AG04450 (cell line): ENCODE data around the gene CTAGE1. TPM values are rescaled to one million over a fixed set of nuclear protein-coding genes. Genes with fewer than 3 reads are reported as not detected.
"Not testable (repeated sequence)": the region's sequence is repeated elsewhere in the genome, so short reads cannot be mapped to it uniquely, and the experiment has no call there.

Experiments
- CTCF ChIA-PET: fragments of 300-600, 350-600 bp; formaldehyde crosslinking; extraction: SDS; loops from one replicate; lab custom pipeline; 2022; ENCODE audit warnings: antibody characterized with exemption, inconsistent platforms; lab: Charles Lee
- POLR2A ChIA-PET: fragments of 350-600 bp; formaldehyde crosslinking; extraction: SDS; loops from one replicate; lab custom pipeline; 2021; ENCODE audit warnings: antibody characterized with exemption, inconsistent platforms; lab: Yijun Ruan, JAX
- DNase-seq: peaks from one replicate; pipeline ENCODE4 v3.0.0-alpha.2; 2011; ENCODE audit warnings: low read depth, low spot score
- H3K27ac ChIP-seq: one replicate; pipeline ENCODE4 v1.5.1; 2012; ENCODE audit warnings: low read depth, low read length, control low read depth
- H3K27me3 ChIP-seq: one replicate; pipeline ENCODE4 v1.6.0; 2012; ENCODE audit warnings: low read length; ENCODE audit not compliant: control insufficient read depth, insufficient read depth
- H3K4me3 ChIP-seq: 2 replicates; pipeline ENCODE4 v1.5.1; 2011; ENCODE audit warnings: mild to moderate bottlenecking, low read depth, low read length, control low read depth
- H3K9me3 ChIP-seq: 2 replicates; pipeline ENCODE4 v1.5.1; 2012; ENCODE audit warnings: low read length; ENCODE audit not compliant: control insufficient read depth, insufficient read depth
- polyA plus RNA-seq: library from polyadenylated mRNA; depleted of rRNA; stranded (reverse); fragments of >200 nt; gene quantifications from 2 replicates; pipeline ENCODE4 v1.2.3, GENCODE V29; 2011
- TF ChIP-seq, protein P1 (sequence below): IDR thresholded peaks from 2 replicates; pipeline ENCODE4 v1.5.1; 2011; ENCODE audit warnings: low read depth, low read length, control low read depth, inconsistent platforms

Gene CTAGE1
- polyA plus RNA-seq, 1 experiment: not detected

DNA sequence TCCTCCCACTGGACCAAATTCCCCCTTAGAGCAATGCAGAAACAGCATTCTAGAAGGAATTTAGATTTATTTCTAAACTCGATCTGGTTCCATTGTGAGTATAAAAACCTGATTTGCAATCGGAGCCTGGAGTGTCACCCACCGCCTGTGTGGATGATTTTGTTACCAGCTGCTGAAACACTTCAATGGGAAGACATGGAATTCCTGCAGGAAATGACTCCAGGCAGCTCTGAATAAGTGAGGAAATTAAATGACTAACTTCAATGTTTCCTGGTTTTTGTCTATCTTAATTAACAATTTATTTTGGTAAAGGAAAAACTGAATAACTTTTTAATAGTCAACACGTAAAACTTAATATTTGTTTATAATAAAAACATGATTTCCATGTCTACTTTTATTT, 19.3 kb downstream of the CTAGE1 start:
- CTCF ChIA-PET: no interaction called here
- DNase-seq: no peak
- POLR2A ChIA-PET: no interaction called here
- TF ChIP-seq, protein P1, sequence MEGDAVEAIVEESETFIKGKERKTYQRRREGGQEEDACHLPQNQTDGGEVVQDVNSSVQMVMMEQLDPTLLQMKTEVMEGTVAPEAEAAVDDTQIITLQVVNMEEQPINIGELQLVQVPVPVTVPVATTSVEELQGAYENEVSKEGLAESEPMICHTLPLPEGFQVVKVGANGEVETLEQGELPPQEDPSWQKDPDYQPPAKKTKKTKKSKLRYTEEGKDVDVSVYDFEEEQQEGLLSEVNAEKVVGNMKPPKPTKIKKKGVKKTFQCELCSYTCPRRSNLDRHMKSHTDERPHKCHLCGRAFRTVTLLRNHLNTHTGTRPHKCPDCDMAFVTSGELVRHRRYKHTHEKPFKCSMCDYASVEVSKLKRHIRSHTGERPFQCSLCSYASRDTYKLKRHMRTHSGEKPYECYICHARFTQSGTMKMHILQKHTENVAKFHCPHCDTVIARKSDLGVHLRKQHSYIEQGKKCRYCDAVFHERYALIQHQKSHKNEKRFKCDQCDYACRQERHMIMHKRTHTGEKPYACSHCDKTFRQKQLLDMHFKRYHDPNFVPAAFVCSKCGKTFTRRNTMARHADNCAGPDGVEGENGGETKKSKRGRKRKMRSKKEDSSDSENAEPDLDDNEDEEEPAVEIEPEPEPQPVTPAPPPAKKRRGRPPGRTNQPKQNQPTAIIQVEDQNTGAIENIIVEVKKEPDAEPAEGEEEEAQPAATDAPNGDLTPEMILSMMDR: no peak
- Histone ChIP-seq H3K27ac (no peak overlapping the region), H3K9me3 (no peaks in the 10 kb centered on the region), H3K4me3 (no peak overlapping the region), H3K27me3 (no peaks in the 10 kb centered on the region)

DNA sequence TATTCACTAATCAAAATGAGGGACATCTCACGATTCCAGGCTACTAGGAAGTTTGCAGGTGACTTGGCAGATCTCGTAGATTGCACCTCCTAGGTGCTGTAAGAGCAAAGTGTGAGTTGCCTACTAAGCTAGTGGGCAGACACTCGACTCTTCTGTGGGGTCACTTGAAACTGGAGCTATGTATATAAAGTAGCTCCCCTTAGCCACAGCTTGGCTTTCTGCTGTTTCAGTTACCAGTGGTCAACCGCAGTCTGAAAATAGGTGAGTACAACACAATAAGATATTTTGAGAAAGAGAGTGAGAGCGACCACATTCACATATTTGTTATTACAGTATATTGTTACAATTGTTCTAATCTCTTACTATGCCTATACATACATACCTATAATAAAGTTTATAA, 23.3 kb downstream of the CTAGE1 start:
- TF ChIP-seq, protein P1: no peak
- no peaks in the 10 kb centered on the region for H3K27me3 ChIP-seq
- ChIA-PET POLR2A (no interaction called here), CTCF (interaction anchor here (1.1 kb wide), 1 partner anchor 168 kb away, joined by 3 read pairs; no protein-coding TSS in a partner anchor)
- no peaks in the 10 kb centered on the region for H3K9me3 ChIP-seq
- H3K4me3 ChIP-seq: no peak overlapping the region
- no peak for DNase-seq
- H3K27ac ChIP-seq: no peak overlapping the region

DNA sequence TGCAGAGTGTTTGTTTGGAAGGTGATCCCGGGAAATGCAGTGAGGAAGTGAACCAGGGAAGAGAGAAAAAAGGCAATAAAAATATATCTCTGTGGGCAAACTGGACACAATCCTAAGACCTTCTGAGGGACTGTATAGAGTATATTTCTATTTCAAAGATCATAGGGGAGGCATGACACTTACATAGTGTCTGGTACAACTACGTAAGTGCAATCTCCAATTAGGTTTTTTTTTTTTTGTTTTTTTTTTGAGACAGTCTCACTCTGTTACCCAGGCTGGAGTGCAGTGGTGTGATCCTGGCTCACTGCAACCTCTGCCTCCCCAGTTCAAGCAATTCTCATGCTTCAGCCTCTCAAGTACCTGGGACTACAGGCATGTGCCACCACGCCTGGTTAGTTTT, 24.6 kb downstream of the CTAGE1 start:
- H3K27me3 ChIP-seq, H3K4me3 ChIP-seq, H3K27ac ChIP-seq, H3K9me3 ChIP-seq, POLR2A ChIA-PET, DNase-seq: not testable (repeated sequence)
- CTCF ChIA-PET: interaction anchor here (1.1 kb wide), 1 partner anchor 170 kb away, joined by 3 read pairs; no protein-coding TSS in a partner anchor

DNA sequence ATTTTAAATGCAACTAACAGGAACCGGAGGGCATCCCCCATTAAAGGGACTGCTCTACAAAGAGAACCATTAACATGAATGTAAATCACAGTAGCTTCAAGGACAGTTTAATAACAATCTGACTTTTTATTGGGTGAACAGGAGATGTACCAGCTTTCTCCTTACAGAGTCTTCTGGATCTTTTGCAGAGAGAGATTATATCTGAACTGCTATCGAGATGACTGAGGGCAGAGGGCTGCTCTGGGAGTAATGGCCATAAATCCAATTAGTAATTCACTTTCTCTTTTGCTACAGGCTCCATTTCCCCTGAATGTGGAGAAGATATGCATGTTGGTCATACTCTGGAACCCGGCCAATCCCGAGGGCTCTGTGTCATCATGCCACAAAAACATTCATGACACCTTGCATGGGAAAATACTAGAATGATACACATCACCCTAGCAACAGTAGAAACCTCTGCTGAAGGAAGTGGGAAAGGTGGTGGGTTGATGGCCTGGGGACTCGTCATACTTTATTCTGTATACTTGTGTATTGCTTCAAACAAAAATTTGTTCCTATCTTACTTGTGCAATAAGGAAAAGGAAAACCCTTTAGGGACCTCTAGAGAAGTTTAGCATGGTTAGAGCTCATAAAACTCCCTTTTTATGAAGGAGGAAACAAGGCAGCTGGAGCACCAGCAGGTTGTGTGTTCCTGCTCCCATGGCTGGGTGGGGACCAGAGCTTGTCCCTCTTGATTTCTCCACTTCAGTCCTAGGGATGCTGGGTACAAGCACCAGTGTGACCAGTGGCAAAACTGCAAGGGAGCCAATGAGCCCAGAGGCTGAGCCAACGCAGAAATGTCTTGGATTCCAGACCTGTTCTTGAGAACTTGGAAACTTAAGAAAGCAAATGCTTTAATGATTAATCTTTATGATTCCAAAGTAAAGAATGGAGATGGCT, 26.0 kb downstream of the CTAGE1 start:
- no peak overlapping the region for H3K4me3 ChIP-seq
- no peaks in the 10 kb centered on the region for H3K27me3 ChIP-seq
- ChIA-PET CTCF (no interaction called here), POLR2A (no interaction called here)
- no peak overlapping the region for H3K27ac ChIP-seq
- peak; percentile 65 for DNase-seq
- H3K9me3 ChIP-seq: no peaks in the 10 kb centered on the region
- TF ChIP-seq, protein P1: no peak

DNA sequence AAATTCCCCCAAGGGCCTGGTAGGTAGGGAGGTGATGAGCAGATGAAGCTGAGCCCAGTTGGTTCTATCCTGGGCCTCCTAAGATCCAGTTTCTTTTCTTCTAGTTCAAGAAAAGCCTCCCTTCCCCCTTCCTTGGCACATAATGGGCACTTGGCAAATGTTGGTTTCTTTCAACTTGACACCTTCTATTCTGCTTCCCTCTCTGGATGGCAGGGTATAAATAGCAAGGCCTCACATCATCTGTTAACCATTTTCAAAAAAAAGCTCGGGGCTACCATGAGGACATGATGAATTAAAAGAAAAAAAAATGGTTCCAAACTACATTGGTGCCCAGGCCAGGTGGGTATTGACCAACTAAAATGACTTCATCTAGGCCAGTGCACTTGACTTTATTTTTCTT, 29.9 kb downstream of the CTAGE1 start:
- DNase-seq: no peak
- Histone ChIP-seq H3K27me3 (no peaks in the 10 kb centered on the region), H3K9me3 (no peaks in the 10 kb centered on the region), H3K4me3 (no peak overlapping the region), H3K27ac (no peak overlapping the region)
- TF ChIP-seq, protein P1: no peak
- CTCF ChIA-PET: no interaction called here
- POLR2A ChIA-PET: no interaction called here
